Esophagus mucosa (tissue), 1 donor: Measurements from ENCODE around the gene NFATC3. TPM values are rescaled to one million over a fixed set of nuclear protein-coding genes. Genes with fewer than 3 reads are reported as not detected.

Experiments
- ATAC-seq: fragments of 200-7000 bp; cut with Tn5 transposase; one replicate; pipeline ENCODE4 v1.9.1; 2020
- total RNA-seq: library from RNA; stranded (reverse); gene quantifications from one replicate; pipeline ENCODE4 v1.2.4, GENCODE V29; 2023
- donor health status: DM: yes; HTN: yes; CAD: no.

Gene NFATC3
- total RNA-seq, 1 donor from 2014 or later, result 17.6 TPM

- no peak for ATAC-seq
These were observed 191.1 kb downstream of the NFATC3 start for GRCh38 chr16:68276223-68276622.

Other genes starting within 250 kb of the NFATC3 start
- 16.8 TPM for gene THAP11, start 243.1 kb upstream of the NFATC3 start, total RNA-seq
- gene NUTF2, start 238.4 kb upstream of the NFATC3 start, total RNA-seq, result 65.2 TPM
- 16.5 TPM for gene CENPT, start 237.7 kb upstream of the NFATC3 start, total RNA-seq
- 32.7 TPM for gene EDC4, start 212.3 kb upstream of the NFATC3 start, total RNA-seq
- not detected for gene NRN1L, start 200.5 kb upstream of the NFATC3 start, total RNA-seq
- gene PSKH1, start 192.1 kb upstream of the NFATC3 start, total RNA-seq, result 15.5 TPM
- gene CTRL, start 153.5 kb upstream of the NFATC3 start, total RNA-seq, result 0.64 TPM
- gene PSMB10, start 148.5 kb upstream of the NFATC3 start, total RNA-seq, result 25.9 TPM
- 4.1 TPM for gene LCAT, start 141.2 kb upstream of the NFATC3 start, total RNA-seq
- gene SLC12A4, start 116.7 kb upstream of the NFATC3 start, total RNA-seq, result 17.5 TPM
- gene DPEP3, start 104.9 kb upstream of the NFATC3 start, total RNA-seq, result 0.08 TPM
- gene DPEP2, start 85.9 kb upstream of the NFATC3 start, total RNA-seq, result 0.68 TPM
- not detected for gene DPEP2NB, start 69.5 kb upstream of the NFATC3 start, total RNA-seq
- gene DDX28, start 62.1 kb upstream of the NFATC3 start, total RNA-seq, result 12.1 TPM
- gene DUS2, start 62.1 kb upstream of the NFATC3 start, total RNA-seq, result 17.4 TPM
- 82.1 TPM for gene ESRP2, start 150.8 kb downstream of the NFATC3 start, total RNA-seq
- 4.8 TPM for gene PLA2G15, start 160.0 kb downstream of the NFATC3 start, total RNA-seq
- 4.7 TPM for gene SLC7A6, start 179.2 kb downstream of the NFATC3 start, total RNA-seq
- 8.1 TPM for gene SLC7A6OS, start 225.6 kb downstream of the NFATC3 start, total RNA-seq
- 14.8 TPM for gene PRMT7, start 225.6 kb downstream of the NFATC3 start, total RNA-seq